Measurements from ENCODE around the gene PIN4.
"Not testable (repeated sequence)": the region's sequence is repeated elsewhere in the genome, so short reads cannot be mapped to it uniquely, and the experiment has no call there.

PIN4 gene

DNA sequence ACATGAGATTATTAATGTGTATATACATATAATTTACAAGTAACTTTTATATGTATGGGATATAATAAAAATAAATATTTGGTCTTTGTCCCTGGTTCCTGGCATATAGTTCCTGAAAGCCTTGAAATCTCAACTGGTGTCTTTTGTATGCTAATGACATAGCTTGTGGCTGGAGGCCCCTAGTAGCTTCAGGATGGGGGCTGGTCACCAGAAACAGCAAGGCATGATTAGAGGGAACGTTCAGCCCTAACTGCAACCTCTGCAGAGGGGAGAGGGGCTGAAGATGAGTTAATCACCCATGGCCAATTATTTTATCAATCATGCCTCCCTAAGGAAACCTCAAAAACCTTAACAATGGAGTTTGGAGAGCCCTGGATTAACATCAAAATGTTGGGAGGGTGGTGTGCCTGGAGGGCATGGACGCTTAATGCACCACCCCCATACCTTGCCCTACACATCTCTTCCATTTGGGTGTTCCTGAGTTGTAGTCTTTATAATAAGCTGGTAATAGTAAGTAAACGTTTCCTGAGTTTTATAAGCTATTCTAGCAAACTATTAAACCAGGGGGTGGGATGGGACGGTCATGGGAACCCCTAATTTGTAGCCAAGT is 21.3 kb downstream of the PIN4 start:
- no peak for DNase-seq

DNA sequence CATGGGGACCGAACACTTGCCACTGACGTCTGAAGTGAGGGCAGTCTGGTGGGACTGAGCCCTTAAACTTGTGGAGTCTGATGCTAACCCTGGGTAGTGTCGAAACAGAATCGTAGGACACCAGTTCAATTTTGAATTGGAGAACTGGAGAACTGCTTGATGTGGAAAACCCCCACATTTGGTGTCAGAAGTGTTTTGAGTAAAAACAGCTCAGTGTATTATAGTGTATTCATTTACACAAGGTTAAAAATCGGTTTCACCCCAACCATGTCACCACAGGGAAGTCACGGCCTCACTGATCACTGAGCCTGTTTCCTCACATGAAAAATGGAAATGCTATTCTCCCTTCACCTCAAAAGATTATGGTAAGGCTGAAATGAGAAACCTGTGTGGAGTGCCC is 21.9 kb downstream of the PIN4 start:
- no peak for DNase-seq

DNA sequence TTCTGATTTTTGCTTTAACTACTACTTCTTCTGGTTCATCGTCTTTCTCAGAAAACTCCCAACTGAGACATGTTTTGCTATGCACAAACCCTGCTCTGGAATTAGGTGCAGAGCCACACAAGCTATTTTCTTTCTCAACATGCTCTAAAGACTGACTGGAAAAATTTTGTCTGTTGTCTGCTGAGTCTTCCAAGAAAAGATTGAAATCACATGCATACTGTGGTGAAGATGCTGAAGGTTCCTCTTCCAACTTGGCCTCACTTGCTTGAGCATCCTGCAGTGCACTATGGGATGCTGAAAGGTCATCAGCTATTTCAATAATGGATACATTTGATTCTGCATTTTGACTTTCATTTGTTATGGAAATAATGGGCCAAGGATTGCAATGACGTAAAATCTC is 24.1 kb downstream of the PIN4 start:
- no peak for DNase-seq

DNA sequence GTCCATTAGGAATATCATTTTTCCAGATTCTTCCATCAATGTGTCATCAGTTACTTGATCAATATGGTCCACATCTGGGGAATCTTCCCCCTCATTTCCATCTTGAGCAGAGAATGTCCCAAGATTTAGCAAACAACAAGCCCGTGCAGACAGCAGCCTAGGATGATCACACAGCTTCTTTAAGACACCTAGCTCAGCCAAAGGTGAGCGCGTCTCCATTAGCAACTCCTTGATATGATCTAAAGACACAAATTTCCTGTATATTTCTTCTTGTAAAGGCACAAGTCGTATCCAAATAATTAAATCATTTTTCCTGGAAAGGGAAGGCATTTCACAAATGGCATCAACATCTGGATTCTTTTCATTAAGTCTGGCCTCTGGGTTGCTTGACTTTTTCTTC is 25.8 kb downstream of the PIN4 start:
- DNase-seq, result no peak

DNA sequence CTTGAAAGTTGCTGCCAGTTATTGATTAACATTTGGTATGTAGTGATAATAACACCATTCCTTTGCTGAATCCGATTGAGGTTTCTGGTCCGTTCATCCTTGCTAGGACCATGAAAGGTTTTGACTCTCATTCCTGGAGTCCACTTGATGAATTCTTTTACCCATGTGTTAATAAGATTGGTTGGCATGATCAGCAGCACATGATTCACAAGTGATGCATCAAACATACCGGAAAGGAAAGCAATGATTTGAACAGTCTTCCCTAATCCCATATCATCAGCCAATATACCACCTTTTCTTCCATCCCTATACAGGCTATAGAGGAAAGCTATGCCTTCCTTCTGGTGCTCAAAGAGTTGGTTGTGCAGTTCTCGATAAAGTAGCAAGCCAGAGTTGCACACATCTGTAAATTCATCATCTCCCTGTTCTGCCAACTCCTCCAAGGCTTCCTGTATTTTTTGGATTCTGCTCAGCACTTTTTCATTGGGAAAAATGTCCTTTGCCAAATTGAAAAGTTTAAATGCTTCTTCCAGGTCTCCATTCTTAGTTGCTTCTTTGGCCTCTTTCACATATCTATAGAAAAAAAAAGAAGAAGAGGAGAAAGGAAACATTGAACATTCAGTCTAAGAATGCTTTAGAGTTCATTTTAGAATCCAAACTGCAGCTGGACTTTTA is 26.7 kb downstream of the PIN4 start:
- DNase-seq, result no peak

DNA sequence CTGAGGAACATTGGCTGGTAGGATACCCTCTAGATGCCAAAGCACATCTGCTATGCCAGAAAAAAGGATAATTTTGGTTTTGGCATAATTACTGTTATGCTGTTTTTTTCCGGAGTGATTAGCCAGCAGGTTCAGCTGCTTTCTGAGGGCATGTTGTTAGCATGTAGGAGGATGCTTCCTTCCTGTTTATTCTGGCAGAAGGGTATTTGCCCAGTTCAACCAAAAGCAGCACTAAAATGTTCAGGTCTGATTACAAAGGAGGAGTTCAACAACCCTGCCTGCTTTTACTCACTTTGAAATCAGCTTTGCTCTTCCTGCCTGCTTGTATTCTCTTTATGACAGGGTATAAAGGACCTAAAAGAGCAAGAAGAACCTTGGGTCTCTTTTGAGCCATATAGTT is 35.4 kb downstream of the PIN4 start:
- DNase-seq, result no peak

DNA sequence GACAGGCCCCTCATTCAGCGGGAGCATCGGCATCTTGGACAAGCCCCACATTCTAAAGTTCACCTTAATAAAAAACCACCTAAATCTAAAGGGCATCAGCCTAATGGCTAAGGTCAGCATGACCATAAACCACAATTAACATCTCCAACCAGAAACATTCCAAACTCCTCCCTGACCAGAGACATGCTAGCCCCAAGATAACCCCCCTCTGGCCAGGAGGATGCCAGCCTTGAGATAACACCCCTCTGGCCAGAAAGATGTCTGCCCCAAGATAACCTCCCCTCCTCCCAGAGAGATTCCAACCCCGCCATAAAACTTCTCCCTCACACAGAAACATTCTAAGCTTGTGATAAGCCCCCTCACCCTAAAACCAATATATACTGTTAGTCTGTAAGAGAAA is 38.8 kb downstream of the PIN4 start:
- not testable (repeated sequence) for DNase-seq

DNA sequence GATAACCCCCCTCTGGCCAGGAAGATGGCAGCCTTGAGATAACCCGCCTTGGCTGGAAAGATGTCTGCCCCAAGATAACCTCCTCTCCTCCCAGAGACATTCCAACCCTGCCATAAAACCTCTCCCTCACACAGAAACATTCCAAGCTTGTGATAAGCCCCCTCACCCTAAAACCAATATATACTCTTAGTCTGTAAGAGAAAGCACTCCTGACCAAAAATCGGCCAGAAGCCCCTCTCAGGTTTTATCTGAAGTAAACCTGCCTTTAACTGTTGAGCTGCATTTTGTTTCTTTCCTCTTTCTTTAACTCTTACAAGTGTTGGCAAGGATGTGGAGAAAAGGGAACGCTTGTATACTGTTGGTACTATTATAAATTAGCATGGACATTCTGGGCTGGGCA is 48.7 kb downstream of the PIN4 start:
- DNase-seq, result no peak

DNA sequence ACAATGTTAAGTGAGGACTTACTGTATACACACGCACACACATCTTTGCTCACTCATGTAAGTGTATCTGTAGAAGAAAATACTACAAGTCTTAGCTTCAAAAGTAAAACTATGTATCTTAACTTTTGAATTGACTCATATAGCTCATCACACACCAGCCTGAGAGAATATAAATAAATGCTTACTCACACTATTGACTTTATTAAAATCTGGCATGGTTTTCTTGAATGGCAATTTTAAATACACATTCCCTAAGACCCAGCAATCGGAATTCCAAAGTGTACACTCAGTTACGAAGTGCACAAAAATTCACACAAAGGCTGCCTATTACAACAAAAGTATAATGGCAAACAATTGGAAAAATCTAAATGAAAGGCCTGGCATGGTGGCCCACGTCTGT is 55.3 kb downstream of the PIN4 start:
- no peak for DNase-seq

DNA sequence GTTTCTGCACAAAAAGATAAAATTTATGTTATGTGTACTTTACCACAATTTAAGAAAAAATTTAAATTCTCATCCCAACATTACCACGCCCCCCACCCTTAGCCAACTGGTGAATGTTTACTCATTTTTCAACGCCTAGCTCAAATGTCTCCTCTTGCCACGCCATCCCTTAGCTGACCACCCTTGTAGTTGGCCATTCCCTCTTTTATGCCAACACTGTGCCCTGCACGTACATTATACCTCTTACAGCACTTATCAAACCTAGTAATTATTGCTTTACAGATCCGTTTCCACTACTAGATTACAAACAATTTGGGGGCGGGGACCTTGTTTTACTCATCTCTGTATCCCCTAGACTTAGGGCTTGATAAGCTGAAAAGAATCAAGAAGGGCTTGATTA is 56.6 kb downstream of the PIN4 start:
- DNase-seq, result no peak

DNA sequence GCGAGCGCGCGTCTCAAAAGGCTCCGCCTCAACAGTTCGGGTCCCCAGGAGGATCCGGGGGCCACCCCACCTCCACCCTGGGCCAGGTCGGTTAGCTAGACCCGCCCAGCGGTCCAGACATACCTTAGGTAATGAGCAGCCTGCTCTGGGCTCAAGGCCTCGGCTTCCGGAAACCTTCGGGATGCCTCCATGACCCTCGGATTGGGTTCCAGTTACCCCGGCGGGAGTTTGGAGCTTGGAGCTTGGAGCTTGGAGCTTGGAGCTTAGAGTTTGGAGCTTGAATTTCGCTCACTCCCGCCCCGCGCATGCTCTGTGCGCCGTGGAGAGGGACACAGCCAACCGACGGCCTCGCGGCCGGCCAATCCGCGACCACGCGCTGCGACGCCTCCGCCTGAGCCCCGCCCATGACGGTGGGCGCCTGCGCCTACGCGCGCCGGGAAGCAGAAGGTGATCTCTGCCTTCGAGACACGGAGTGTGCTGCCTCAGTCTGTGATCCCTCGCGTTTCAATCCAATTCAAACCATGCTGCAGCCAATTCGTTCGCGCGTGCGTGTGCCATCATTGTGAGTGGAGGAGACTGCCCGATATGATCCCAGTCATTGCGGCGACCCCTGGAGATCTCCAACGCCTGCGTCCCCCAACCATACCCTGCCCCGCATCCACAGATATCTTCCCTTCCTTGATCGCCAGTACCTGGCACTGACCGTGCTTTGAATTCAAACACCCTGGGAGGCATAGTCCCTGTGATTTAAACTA is 57.3 kb downstream of the PIN4 start, which contains the start of gene ERCC6L:
TSS of gene ERCC6L (minus strand) at position 307 of the 755 bp plus-strand sequence. CDS start at position 191, 116 bp downstream.
- peak; percentile 66 to 92 (median 74) for DNase-seq

DNA sequence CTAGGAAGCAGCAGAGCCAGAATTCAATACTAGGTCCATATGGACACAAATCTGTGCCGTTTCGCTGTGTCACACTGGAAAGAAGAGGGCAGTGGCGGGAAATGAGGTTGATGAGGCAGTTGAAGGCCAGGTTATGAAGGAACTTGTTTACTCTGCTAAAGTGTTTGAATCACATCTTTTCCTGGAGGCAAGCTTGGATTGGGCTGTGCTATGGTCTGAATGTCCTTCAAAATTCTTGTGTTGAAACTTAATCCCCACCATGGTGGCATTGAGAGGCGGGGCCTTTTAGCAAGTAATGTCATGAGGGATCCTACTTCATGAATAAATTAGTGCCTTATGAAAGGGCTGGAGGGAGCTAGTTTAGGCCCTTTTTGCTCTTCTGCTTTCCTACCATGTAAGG is 59.4 kb downstream of the PIN4 start:
- DNase-seq, result no peak

DNA sequence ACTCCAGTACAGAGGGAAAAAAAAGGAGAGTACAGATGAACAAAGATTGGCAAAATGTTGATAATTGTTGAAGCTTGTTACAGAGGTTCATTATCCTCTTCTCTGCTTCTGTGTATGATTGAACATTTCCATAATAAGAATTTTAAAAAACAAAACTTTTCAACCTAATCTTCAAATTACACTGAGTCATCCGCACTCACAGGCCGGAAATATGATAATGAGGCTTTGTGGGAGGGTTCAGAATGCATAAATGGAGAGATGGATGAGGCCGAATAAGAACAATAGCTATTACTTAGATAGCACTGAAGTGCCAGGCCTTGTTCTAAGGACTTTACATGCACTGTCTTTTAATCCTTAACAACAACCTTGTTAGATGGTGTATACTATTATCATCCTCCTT is 61.9 kb downstream of the PIN4 start:
- DNase-seq, result peak in 1 of 5 experiments; percentile 14

DNA sequence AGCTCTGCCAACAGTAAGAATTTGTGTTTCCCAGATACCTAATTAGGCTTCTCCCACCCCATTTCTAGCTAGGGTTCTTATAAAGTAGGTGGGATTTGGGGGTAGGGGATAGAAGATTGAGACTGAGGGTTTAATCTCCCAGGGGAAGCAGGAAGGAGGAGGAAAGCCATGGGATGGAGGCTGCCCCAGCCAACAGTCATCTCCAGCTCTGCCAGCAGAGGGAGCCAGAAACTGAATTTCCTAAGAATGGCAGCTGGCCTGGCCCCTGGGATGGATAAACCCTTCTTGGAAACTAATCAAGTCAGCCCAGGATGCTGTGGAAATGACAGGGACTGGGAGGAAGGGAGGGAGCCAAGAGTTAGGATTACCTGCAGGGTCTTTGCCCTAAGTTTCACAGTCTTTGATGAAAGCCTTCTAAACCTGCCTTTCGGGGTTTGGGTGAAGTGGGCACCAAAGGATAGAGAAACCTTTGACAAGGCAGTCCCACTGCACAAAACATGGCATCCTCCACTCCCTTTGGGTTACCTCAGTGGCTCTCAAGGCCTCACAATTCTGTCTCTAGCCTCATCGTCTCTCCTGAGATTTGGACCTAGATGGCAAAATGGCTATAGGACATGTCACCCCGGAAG is 64.0 kb downstream of the PIN4 start:
- DNase-seq, result peak in 2 of 5 experiments; percentile 9 to 13

DNA sequence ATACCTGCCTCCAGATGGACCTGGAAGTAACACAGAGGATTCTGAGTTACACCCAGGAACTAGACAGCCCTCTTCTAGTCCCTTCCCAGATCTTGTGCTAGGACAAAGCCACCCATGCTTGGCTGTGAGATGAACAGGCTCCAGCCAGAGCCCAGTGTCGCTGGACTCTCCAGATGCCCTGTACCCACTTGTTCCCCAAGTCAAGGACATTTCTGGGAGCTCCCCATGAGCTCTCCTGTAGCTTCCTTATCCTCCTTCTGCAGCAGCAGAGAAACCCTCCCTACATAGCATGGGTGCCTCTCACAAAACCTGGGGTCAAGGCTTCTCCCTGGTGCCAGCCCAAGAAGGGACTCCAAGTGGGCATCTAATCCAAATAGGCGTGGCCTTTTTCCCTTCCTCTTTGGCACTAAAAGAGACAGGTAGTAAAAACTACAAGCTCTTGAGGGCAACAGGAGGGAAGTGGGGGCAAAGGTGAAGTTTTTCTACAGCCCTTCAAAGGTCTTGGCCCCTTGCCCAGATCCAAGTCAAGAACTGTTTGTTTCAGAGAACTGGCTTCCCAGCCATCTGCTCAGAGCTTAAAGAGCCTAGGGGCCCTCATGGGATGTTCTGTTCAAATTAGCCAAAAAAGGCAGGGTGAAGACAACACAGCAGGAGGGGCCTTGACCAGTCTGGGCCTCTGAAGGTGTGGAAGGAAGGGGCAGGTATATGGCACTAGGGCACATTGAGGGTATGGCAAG is 65.8 kb downstream of the PIN4 start:
- DNase-seq, result no peak
